Endothelial cell of umbilical vein (primary cell): ENCODE data around the gene PPM1H. TPM values are rescaled to one million over a fixed set of nuclear protein-coding genes. Genes with fewer than 3 reads are reported as not detected.

Experiments used
- BruUV-seq: library from RNA; stranded (reverse); fragments of 400-500 nt; replicated peaks from 2 replicates; lab custom pipeline; 2021; lab: Mats Ljungman, UMichigan
- CTCF ChIA-PET: fragments of 300-600, 350-600 bp; sonication (Branson Sonifier 250); formaldehyde crosslinking; loops from one replicate; lab custom pipeline; 2021; ENCODE audit warnings: antibody characterized with exemption, inconsistent platforms; lab: Charles Lee
- POLR2A ChIA-PET: fragments of 300-600, 350-600 bp; sonication (Branson Sonifier 250); formaldehyde crosslinking; loops from one replicate; lab custom pipeline; 2021; ENCODE audit warnings: antibody characterized with exemption, inconsistent platforms; lab: Charles Lee
- DNase-seq: peaks from one replicate; pipeline ENCODE4 v3.0.0-alpha.2; 2011; ENCODE audit warnings: low read depth, low spot score
- FAIRE-seq: peaks from 2 replicates; lab custom pipeline; 2011; peaks lifted over from hg19 to GRCh38; lab: Jason Lieb, UNC
- H2AFZ ChIP-seq: 2 replicates; pipeline ENCODE4 v1.6.0; 2012; ENCODE audit warnings: low read depth, low read length, control low read depth, inconsistent platforms
- H3K27ac ChIP-seq: 2 replicates; pipeline ENCODE4 v1.5.1; 2011; ENCODE audit warnings: low read depth, mild to moderate bottlenecking, control low read depth, low read length, moderate library complexity; ENCODE audit not compliant: insufficient read depth
- H3K27me3 ChIP-seq, 2 experiments: 2 replicates each; pipeline versions ENCODE4 v1.6.0 to v1.6.1; 2011; ENCODE audit warnings: low read length in 2 of 2, mixed read lengths in 1 of 2; ENCODE audit not compliant: control insufficient read depth in 2 of 2, insufficient read depth in 2 of 2
- H3K36me3 ChIP-seq, 2 experiments: 2 replicates in 1 of 2; 3 replicates in 1 of 2; pipeline ENCODE4 v1.5.1; 2011; ENCODE audit warnings: low read length in 2 of 2, mild to moderate bottlenecking in 1 of 2, moderate library complexity in 1 of 2; ENCODE audit not compliant: control insufficient read depth in 2 of 2, insufficient read depth in 2 of 2; ENCODE audit errors: extremely low read depth in 1 of 2
- H3K4me1 ChIP-seq: 3 replicates; pipeline ENCODE4 v1.5.1; 2011; ENCODE audit warnings: mild to moderate bottlenecking, low read length; ENCODE audit not compliant: control insufficient read depth, insufficient read depth; ENCODE audit errors: extremely low read depth
- H3K4me2 ChIP-seq: 2 replicates; pipeline ENCODE4 v1.6.1; 2011; ENCODE audit warnings: low read length, control low read depth, mixed read lengths; ENCODE audit not compliant: insufficient read depth
- H3K4me3 ChIP-seq, 3 experiments: fragments of 200-600 bp in 1 of 3; sonication (generic), shearing (Covaris generic) in 1 of 3; replicated peaks in 1 of 3; 2 replicates each; pipeline ENCODE4 v1.5.1; 2011 to 2016; ENCODE audit warnings: control low read depth in 3 of 3, low read length in 3 of 3, mild to moderate bottlenecking in 2 of 3, inconsistent platforms in 1 of 3, low read depth in 1 of 3, moderate library complexity in 1 of 3; ENCODE audit not compliant: insufficient read depth in 1 of 3
- H3K79me2 ChIP-seq: 2 replicates; pipeline ENCODE4 v1.6.0; 2012; ENCODE audit warnings: low read length, inconsistent platforms; ENCODE audit not compliant: control insufficient read depth, insufficient read depth
- H3K9ac ChIP-seq: replicated peaks from 2 replicates; pipeline ENCODE3; 2011; ENCODE audit warnings: low read length, control low read depth; ENCODE audit not compliant: insufficient read depth; ENCODE audit errors: extremely low read depth
- H3K9me1 ChIP-seq: replicated peaks from 3 replicates; pipeline ENCODE4 v1.6.0; 2011; ENCODE audit warnings: mild to moderate bottlenecking, low read length; ENCODE audit not compliant: control insufficient read depth, insufficient read depth; ENCODE audit errors: extremely low read depth
- H3K9me3 ChIP-seq: replicated peaks from 2 replicates; pipeline ENCODE4 v1.5.1; 2012; ENCODE audit warnings: low read length, inconsistent platforms; ENCODE audit not compliant: control insufficient read depth, insufficient read depth
- H4K20me1 ChIP-seq: replicated peaks from 2 replicates; pipeline ENCODE3; 2011; ENCODE audit warnings: mild to moderate bottlenecking, low read length; ENCODE audit not compliant: control insufficient read depth, insufficient read depth; ENCODE audit errors: extremely low read depth
- CTCF ChIP-seq, 2 donors: IDR thresholded peaks; 1 replicate in 1 of 2; 2 replicates in 1 of 2; pipeline ENCODE4 v1.5.1; 2011; ENCODE audit warnings: low read length in 2 of 2, mild to moderate bottlenecking in 2 of 2, moderate library complexity in 2 of 2, control low read depth in 1 of 2, inconsistent platforms in 1 of 2, low read depth in 1 of 2; ENCODE audit not compliant: insufficient read depth in 1 of 2; ENCODE audit errors: extremely low read depth in 1 of 2
- EZH2 ChIP-seq: IDR thresholded peaks from 2 replicates; pipeline ENCODE4 v1.6.1; 2012; ENCODE audit warnings: borderline replicate concordance, low read depth, mild to moderate bottlenecking, moderate library complexity, low read length, inconsistent platforms; ENCODE audit not compliant: severe bottlenecking
- FOS ChIP-seq: IDR thresholded peaks from 2 replicates; pipeline ENCODE4 v1.6.1; 2011; ENCODE audit warnings: mild to moderate bottlenecking, low read length, moderate library complexity, borderline replicate concordance; ENCODE audit not compliant: insufficient read depth
- GATA2 ChIP-seq: IDR thresholded peaks from 2 replicates; pipeline ENCODE4 v1.7.0; 2011; ENCODE audit warnings: low read depth, mild to moderate bottlenecking, moderate library complexity, mixed read lengths, low read length; ENCODE audit not compliant: insufficient read length, insufficient read depth
- JUN ChIP-seq: IDR thresholded peaks from 2 replicates; pipeline ENCODE4 v1.6.1; 2011; ENCODE audit warnings: borderline replicate concordance, low read depth; ENCODE audit not compliant: insufficient read length, insufficient read depth
- MAX ChIP-seq: IDR thresholded peaks from 2 replicates; pipeline ENCODE4 v1.6.1; 2011; ENCODE audit not compliant: insufficient read depth, insufficient read length
- MYC ChIP-seq: IDR thresholded peaks from one replicate; pipeline ENCODE4 v1.6.1; 2011; ENCODE audit warnings: mild to moderate bottlenecking, low read depth, low read length
- POLR2A ChIP-seq: IDR thresholded peaks from 2 replicates; pipeline ENCODE4 v1.6.1; 2012; ENCODE audit warnings: low read depth, mild to moderate bottlenecking, control low read depth, low read length
- POLR2AphosphoS5 ChIP-seq: IDR thresholded peaks from 2 replicates; pipeline ENCODE4 v1.6.1; 2012; ENCODE audit warnings: low read depth, mild to moderate bottlenecking, control low read depth, low read length, moderate library complexity; ENCODE audit not compliant: insufficient read depth
- dilution Hi-C: fragments of 300-500 bp; cut with MboI; formaldehyde crosslinking; loops from one replicate; pipeline ENCODE4 v1.15.0; 2019; ENCODE audit warnings: low sequenced_read_pairs; ENCODE audit not compliant: extremely low pct_ligation_motif_present
- intact Hi-C: fragments of 100-400 bp; cut with micrococcal nuclease; formaldehyde crosslinking; loops from one replicate; pipeline ENCODE4 v1.10.0; 2022
- polyA plus RNA-seq, 4 experiments: library from polyadenylated mRNA; depleted of rRNA in 3 of 4; stranded (reverse) in 3 of 4; unstranded in 1 of 4; fragments of >200 nt; gene quantifications; 2 replicates each; pipeline versions ENCODE4 v1.2.1 to v1.2.3, GENCODE V29; 2011 to 2012; ENCODE audit warnings: missing spikeins in 1 of 4
- total RNA-seq: library from RNA; stranded (reverse); gene quantifications from 2 replicates; pipeline ENCODE4 v1.2.3, GENCODE V29; 2021

The PPM1H gene
- total and polyA plus RNA-seq, 2 donors (not counting 3 experiments of a cell fraction or from before 2014, with no cell fraction given): 1.0 to 7.2 TPM

DNA sequence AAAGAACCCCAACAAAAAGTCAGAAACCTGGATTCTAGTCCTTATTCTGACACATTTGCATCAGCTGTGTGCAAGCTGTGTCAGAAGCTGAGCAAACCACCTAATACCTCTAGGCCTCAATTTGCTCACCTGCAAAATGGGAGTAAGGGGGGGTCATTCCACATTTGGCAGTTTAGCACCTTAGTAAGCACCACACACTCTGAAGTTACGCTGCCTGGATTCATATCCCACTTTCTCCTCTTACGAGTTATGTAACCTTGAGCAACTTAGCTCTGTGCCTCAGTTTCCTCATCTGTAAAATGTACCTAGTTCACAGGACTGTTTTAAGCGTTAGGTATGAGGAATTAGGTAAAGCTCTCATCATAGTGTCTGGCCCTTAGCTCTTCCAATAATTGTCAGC is 218.9 kb downstream of the PPM1H start:
- DNase-seq: no peak
- Histone ChIP-seq H3K9me1 (no peaks in the 10 kb centered on the region), H3K27me3 (no peaks in the 10 kb centered on the region), H3K4me2 (no peak overlapping the region), H3K9ac (no peak overlapping the region), H3K9me3 (no peaks in the 10 kb centered on the region), H3K4me3 (no peak overlapping the region), H3K36me3 (no peaks in the 10 kb centered on the region), H3K4me1 (peaks cover 3% of the 10 kb centered on the region), H3K79me2 (no peaks in the 10 kb centered on the region), H3K27ac (no peak overlapping the region), H2AFZ (no peak overlapping the region), H4K20me1 (no peaks in the 10 kb centered on the region)
- intact Hi-C loops: no loop called here
- TF ChIP-seq POLR2AphosphoS5 (no peak), POLR2A (no peak), GATA2 (no peak), MYC (no peak), MAX (no peak)
- dilution Hi-C loops: no loop called here
- ChIA-PET CTCF (no interaction called here), POLR2A (no interaction called here)
- BruUV-seq: no TSS peak
- no peak for FAIRE-seq

- Histone ChIP-seq H3K9me1 (no peaks in the 10 kb centered on the region), H3K79me2 (no peaks in the 10 kb centered on the region), H3K4me1 (no peaks in the 10 kb centered on the region), H3K4me3 (no peak overlapping the region), H3K4me2 (no peak overlapping the region), H3K27me3 (no peaks in the 10 kb centered on the region), H3K36me3 (no peaks in the 10 kb centered on the region), H2AFZ (no peak overlapping the region), H3K9ac (no peak overlapping the region), H4K20me1 (no peaks in the 10 kb centered on the region), H3K27ac (no peak overlapping the region), H3K9me3 (no peaks in the 10 kb centered on the region)
- dilution Hi-C loops (no loop called here), intact Hi-C loops (no loop called here)
- no peak for FAIRE-seq
- no peak for DNase-seq
- ChIA-PET CTCF (no interaction called here), POLR2A (no interaction called here)
- BruUV-seq: no TSS peak
- no peak for TF ChIP-seq MYC
- no peak for TF ChIP-seq EZH2
- TF ChIP-seq JUN: no peak
- TF ChIP-seq POLR2A: no peak
- TF ChIP-seq CTCF (IDR thresholded peaks at IDR 0.05; ENCODE audit: extremely low read depth in 1 of 2, insufficient read depth in 1 of 2, low read depth in 1 of 2, low read length in 2 of 2): no peak
- no peak for TF ChIP-seq MAX
- no peak for TF ChIP-seq POLR2AphosphoS5
- no peak for TF ChIP-seq FOS
- no peak for TF ChIP-seq GATA2
Observed at GRCh38 chr12:62714774-62715721, 219.9 kb downstream of the PPM1H start.
